Body of pancreas (tissue), 4 donors: Measurements from ENCODE around the gene DAPK1. TPM values are rescaled to one million over a fixed set of nuclear protein-coding genes. Genes with fewer than 3 reads are reported as not detected.
"Not testable (repeated sequence)": the region's sequence is repeated elsewhere in the genome, so short reads cannot be mapped to it uniquely, and the experiment has no call there.

Source experiments
- ATAC-seq: fragments of 150-250 bp; one replicate; pipeline ENCODE4 v1.9.1; 2016
- DNase-seq, 4 donors: peaks; one replicate each; pipeline ENCODE4 v3.0.0-alpha.2; 2019
- H3K27ac ChIP-seq, 4 donors: fragments of 200-600 bp; sonication (generic); 1 replicate in 3 of 4; 2 replicates in 1 of 4; pipeline versions ENCODE4 v1.5.1 to v1.6.1; 2016 to 2019; ENCODE audit warnings: mild to moderate bottlenecking in 1 of 4, mixed read lengths in 1 of 4, moderate library complexity in 1 of 4
- H3K27me3 ChIP-seq, 2 donors: fragments of 200-600 bp; sonication (generic); one replicate each; pipeline ENCODE4 v1.6.0; 2016; ENCODE audit warnings: mild to moderate bottlenecking in 1 of 2
- H3K36me3 ChIP-seq, 2 donors: fragments of 200-600 bp; sonication (generic); replicated peaks in 1 of 2; 2 replicates each; pipeline ENCODE4 v1.5.1; 2016; ENCODE audit warnings: low read depth in 2 of 2; ENCODE audit not compliant: insufficient read depth in 1 of 2
- H3K4me1 ChIP-seq: fragments of 200-600 bp; sonication (generic); one replicate; pipeline ENCODE4 v1.6.0; 2016
- H3K4me3 ChIP-seq, 2 donors: fragments of 200-600 bp; sonication (generic); 1 replicate in 1 of 2; 2 replicates in 1 of 2; pipeline ENCODE4 v1.5.1; 2016 to 2019
- H3K9me3 ChIP-seq, 3 donors: fragments of 200-600 bp; sonication (generic); 1 replicate in 2 of 3; 2 replicates in 1 of 3; pipeline ENCODE4 v1.5.1; 2016
- POLR2A ChIP-seq, 3 donors: fragments of 450-650 bp; IDR thresholded peaks; one replicate each; pipeline ENCODE4 v1.6.1; 2016; ENCODE audit warnings: antibody characterized with exemption in 3 of 3, mild to moderate bottlenecking in 2 of 3
- WGBS, 2 donors: methylation state at CpG; one replicate each; pipeline ENCODE4 v1.1.5; 2017; 5-methylcytosine and 5-hydroxymethylcytosine counted together
- intact Hi-C: fragments of 100-400 bp; cut with DNase I; formaldehyde crosslinking; loops from one replicate; pipeline ENCODE4 v1.15.1; 2023
- total RNA-seq, 2 donors: library from RNA; depleted of rRNA; stranded (reverse); fragments of >200 nt; gene quantifications; one replicate each; pipeline ENCODE4 v1.1.0, GENCODE V29; 2016
- TF ChIP-seq, protein P1 (sequence below), 7 experiments: fragments of 450-650 bp in 4 of 7; fragments of 200-600 bp in 3 of 7; sonication (generic) in 3 of 7; IDR thresholded peaks; one replicate each; pipeline ENCODE4 v1.5.1; 2016 to 2019; ENCODE audit warnings: antibody characterized with exemption in 7 of 7

The DAPK1 gene
- total RNA-seq, 2 donors from 2014 or later: 79.6 to 152 TPM

DNA sequence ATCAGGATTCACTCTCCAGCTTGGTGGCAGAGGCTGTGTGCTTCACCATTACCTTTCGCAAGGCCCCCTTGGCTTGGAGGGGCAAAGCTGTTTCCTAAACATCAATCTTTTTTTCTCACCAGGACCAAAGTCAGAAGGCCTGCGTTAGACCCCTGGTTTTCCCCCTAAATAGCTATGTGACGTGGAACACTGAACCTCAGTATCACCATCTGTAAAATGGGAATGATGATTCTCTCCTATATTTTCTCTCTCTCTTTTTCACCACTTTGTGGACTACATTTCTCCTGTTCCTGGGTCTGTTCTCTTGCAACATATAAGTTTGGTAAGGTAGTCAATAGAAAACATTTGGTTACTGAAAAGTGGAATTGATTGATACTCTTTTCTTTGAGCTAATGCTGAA, 50.5 kb downstream of the DAPK1 start:
- no peaks in the 10 kb centered on the region for H3K27me3 ChIP-seq
- H3K9me3 ChIP-seq: no peaks in the 10 kb centered on the region
- H3K27ac ChIP-seq: peak overlapping the region in 2 of 4 donors; percentile 30
- peaks cover 6% of the 10 kb centered on the region for H3K4me1 ChIP-seq
- ATAC-seq (no peak), DNase-seq (no peak)
- no peak overlapping the region for H3K4me3 ChIP-seq
- 73 to 100% methylated on average over 3 of the region's 3 CpGs for WGBS, 2 donors
- intact Hi-C loops: no loop called here
- H3K36me3 ChIP-seq: no peaks in the 10 kb centered on the region
- no peak for TF ChIP-seq POLR2A (IDR thresholded peaks at IDR 0.05)
- TF ChIP-seq, protein P1, sequence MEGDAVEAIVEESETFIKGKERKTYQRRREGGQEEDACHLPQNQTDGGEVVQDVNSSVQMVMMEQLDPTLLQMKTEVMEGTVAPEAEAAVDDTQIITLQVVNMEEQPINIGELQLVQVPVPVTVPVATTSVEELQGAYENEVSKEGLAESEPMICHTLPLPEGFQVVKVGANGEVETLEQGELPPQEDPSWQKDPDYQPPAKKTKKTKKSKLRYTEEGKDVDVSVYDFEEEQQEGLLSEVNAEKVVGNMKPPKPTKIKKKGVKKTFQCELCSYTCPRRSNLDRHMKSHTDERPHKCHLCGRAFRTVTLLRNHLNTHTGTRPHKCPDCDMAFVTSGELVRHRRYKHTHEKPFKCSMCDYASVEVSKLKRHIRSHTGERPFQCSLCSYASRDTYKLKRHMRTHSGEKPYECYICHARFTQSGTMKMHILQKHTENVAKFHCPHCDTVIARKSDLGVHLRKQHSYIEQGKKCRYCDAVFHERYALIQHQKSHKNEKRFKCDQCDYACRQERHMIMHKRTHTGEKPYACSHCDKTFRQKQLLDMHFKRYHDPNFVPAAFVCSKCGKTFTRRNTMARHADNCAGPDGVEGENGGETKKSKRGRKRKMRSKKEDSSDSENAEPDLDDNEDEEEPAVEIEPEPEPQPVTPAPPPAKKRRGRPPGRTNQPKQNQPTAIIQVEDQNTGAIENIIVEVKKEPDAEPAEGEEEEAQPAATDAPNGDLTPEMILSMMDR (IDR thresholded peaks at IDR 0.05): no peak

DNA sequence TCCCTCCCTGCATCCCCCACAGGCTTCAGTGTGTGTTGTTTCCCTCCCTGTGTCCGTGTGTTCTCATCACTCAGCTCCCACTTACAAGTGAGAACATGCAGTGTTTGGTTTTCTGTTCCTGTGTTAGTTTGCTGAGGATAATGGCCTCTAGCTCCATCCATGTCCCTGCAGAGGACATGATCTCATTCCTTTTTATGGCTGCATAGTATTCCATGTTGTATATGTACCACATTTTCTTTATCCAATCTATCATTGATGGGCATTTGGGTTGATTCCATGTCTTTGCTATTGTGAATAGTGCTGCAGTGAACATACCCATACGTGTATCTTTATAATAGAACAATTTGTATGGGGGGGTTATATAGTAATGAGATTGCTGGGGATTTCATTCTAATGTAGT, 51.4 kb downstream of the DAPK1 start:
- H3K27ac ChIP-seq, H3K27me3 ChIP-seq, ATAC-seq, H3K9me3 ChIP-seq, DNase-seq, intact Hi-C loops, H3K4me3 ChIP-seq, H3K4me1 ChIP-seq, H3K36me3 ChIP-seq: not testable (repeated sequence)
- WGBS, 2 donors: 95 to 100% methylated on average over 2 of the region's 2 CpGs

DNA sequence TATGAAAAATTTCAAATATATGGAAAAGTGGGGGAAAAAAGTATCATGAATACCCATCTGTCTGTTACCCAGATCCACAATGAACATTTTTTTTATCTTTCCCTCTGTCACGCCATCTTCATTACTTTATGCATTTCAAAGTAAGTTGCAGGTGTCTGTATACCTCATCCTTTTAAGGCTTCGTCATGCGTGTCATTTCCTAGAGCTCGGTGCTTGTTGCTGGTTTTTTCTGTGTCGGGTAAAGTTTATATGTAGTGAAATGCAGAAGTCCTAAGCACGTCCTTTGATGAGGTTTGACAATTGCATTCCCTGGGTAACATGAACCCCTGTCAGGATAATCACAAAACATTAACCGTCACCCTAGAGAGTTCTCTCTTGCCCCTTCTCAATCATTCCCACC, 52.1 kb downstream of the DAPK1 start:
- H3K4me1 ChIP-seq: peaks cover 6% of the 10 kb centered on the region
- no peak overlapping the region for H3K27ac ChIP-seq
- H3K27me3 ChIP-seq: no peaks in the 10 kb centered on the region
- H3K9me3 ChIP-seq: no peaks in the 10 kb centered on the region
- no peak overlapping the region for H3K4me3 ChIP-seq
- ATAC-seq (no peak), DNase-seq (no peak)
- H3K36me3 ChIP-seq: no peaks in the 10 kb centered on the region
- intact Hi-C loops: no loop called here
- WGBS, 2 donors: 88 to 94% methylated on average over 7 of the region's 7 CpGs
- TF ChIP-seq POLR2A (IDR thresholded peaks at IDR 0.05): no peak
- TF ChIP-seq, protein P1 (IDR thresholded peaks at IDR 0.05): no peak

DNA sequence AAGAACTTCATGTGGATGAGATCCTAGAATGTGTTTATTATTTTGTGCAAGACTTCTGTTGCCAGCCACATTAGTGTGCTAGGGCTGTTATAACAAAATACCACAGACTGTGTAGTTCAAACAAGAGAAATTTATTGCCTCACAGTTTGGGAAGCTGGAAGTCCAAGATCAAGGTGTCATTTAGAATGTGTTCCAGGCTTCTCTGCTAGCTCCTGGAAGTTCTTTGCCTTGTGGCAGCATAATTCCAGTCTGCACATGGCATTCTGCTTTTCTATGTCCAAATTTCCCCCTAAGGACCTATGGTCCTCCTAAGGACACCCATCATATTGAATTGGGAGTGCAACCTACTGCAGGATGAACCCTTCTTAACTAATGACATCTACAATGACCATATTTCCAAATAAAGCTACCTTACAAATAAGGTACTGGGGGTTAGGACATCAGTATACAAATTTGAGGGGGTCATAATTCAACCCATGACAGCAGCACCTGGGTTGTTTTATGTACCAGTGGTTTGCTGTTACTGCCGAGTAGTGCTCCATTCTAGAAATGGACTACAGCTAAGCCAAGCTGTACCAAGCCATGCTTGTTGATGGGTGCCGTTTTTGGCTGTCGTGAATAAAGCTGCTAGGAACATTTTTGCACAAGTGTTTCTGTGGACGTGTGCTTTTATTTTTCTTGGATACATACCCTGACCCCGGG, 52.7 kb downstream of the DAPK1 start:
- no peak overlapping the region for H3K4me3 ChIP-seq
- intact Hi-C loops: no loop called here
- no peaks in the 10 kb centered on the region for H3K27me3 ChIP-seq
- TF ChIP-seq, protein P1 (IDR thresholded peaks at IDR 0.05): no peak
- no peak for TF ChIP-seq POLR2A (IDR thresholded peaks at IDR 0.05)
- no peaks in the 10 kb centered on the region for H3K9me3 ChIP-seq
- H3K36me3 ChIP-seq: no peaks in the 10 kb centered on the region
- no peak overlapping the region for H3K27ac ChIP-seq
- WGBS, 2 donors: 82 to 88% methylated on average over 5 of the region's 5 CpGs
- no peak for ATAC-seq
- H3K4me1 ChIP-seq: peaks cover 6% of the 10 kb centered on the region
- no peak for DNase-seq

DNA sequence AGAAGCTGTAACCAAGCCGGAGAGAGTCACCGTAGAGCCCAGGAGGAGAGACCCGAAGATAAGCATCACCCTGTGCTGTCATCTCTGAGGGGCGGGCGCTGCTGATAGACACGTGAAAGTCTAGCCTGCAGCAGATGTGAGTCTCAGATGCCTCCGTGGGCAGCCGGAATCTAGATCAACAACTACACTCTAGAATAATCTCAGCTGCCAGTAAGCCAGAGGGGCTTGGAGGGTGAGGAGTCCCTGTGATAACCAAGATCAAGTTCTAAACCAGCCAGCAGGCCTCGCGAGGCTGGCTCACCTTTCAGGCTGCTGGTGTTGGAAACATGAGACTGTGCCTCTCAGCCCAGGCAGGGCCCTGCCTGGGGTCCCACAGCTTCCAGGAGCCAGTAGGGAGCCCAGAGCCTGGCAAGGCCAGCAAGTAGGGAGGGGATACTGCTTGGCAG, 54.1 kb downstream of the DAPK1 start:
- Histone ChIP-seq H3K9me3 (no peaks in the 10 kb centered on the region), H3K27ac (no peak overlapping the region)
- intact Hi-C loops: no loop called here

More for the DNA sequence above, 54.1 kb downstream of the DAPK1 start:
- TF ChIP-seq, protein P1 (IDR thresholded peaks at IDR 0.05): no peak
- no peak for TF ChIP-seq POLR2A (IDR thresholded peaks at IDR 0.05)
- 48 to 75% methylated on average over 4 to 10 of the region's 10 CpGs for WGBS, 2 donors
- DNase-seq (no peak), ATAC-seq (no peak)
- Histone ChIP-seq H3K27me3 (no peaks in the 10 kb centered on the region), H3K4me3 (no peak overlapping the region), H3K36me3 (no peaks in the 10 kb centered on the region), H3K4me1 (peaks cover 15% of the 10 kb centered on the region)
